H1 (cell line): ENCODE data around the gene NEU4. TPM values are rescaled to one million over a fixed set of nuclear protein-coding genes. Genes with fewer than 3 reads are reported as not detected.

Source experiments
- CTCF ChIA-PET: fragments of 300-600 bp; sonication (Branson Sonifier 250); formaldehyde crosslinking; loops from one replicate; lab custom pipeline; 2021; ENCODE audit not compliant: partially characterized antibody; lab: Charles Lee
- POLR2A ChIA-PET: fragments of 300-600 bp; sonication (Branson Sonifier 250); formaldehyde crosslinking; loops from one replicate; lab custom pipeline; 2021; ENCODE audit warnings: inconsistent platforms; ENCODE audit not compliant: partially characterized antibody; lab: Charles Lee
- DNase-seq, 2 experiments: peaks; one replicate each; pipeline versions ENCODE4 v3.0.0 to v3.0.0-alpha.2; 2010 to 2022; ENCODE audit warnings: low spot score in 2 of 2, low read depth in 1 of 2, mixed read lengths in 1 of 2
- FAIRE-seq: peaks from 2 replicates; lab custom pipeline; 2011; peaks lifted over from hg19 to GRCh38; lab: Jason Lieb, UNC
- H2AFZ ChIP-seq: 2 replicates; pipeline ENCODE4 v1.8.1; 2012; ENCODE audit warnings: low read length, inconsistent platforms
- H2AK5ac ChIP-seq: 2 replicates; pipeline ENCODE4 v1.6.1; 2013; ENCODE audit warnings: low read depth, low read length
- H2BK120ac ChIP-seq: replicated peaks from 2 replicates; pipeline ENCODE3; 2013; ENCODE audit warnings: low read depth, low read length, inconsistent platforms
- H2BK12ac ChIP-seq: 2 replicates; pipeline ENCODE4 v1.6.1; 2013; ENCODE audit warnings: low read depth, low read length
- H2BK15ac ChIP-seq: 2 replicates; pipeline ENCODE4 v1.6.1; 2013; ENCODE audit warnings: low read length
- H2BK20ac ChIP-seq: 2 replicates; pipeline ENCODE4 v1.6.1; 2013; ENCODE audit warnings: low read length
- H2BK5ac ChIP-seq: 2 replicates; pipeline ENCODE4 v1.6.1; 2013; ENCODE audit warnings: low read depth, low read length
- H3K14ac ChIP-seq: 2 replicates; pipeline ENCODE4 v1.6.1; 2013; ENCODE audit warnings: inconsistent platforms; ENCODE audit not compliant: insufficient read length
- H3K18ac ChIP-seq: 2 replicates; pipeline ENCODE4 v1.6.1; 2013; ENCODE audit warnings: low read length; ENCODE audit errors: extremely low read depth
- H3K23ac ChIP-seq: 2 replicates; pipeline ENCODE4 v1.6.1; 2013; ENCODE audit warnings: inconsistent platforms; ENCODE audit not compliant: insufficient read length
- H3K23me2 ChIP-seq: 2 replicates; pipeline ENCODE4 v1.6.1; 2013; ENCODE audit warnings: low read depth, low read length
- H3K27ac ChIP-seq: 2 replicates; pipeline ENCODE4 v1.6.1; 2011; ENCODE audit warnings: low read depth, low read length, inconsistent platforms
- H3K27me3 ChIP-seq, 4 experiments: replicated peaks in 1 of 4; 1 replicate in 1 of 4; 2 replicates in 3 of 4; pipeline versions ENCODE4 v1.6.1 to v1.8.1; 2011 to 2013; ENCODE audit warnings: low read length in 3 of 4, mild to moderate bottlenecking in 3 of 4, inconsistent platforms in 2 of 4, mixed read lengths in 2 of 4, moderate library complexity in 1 of 4; ENCODE audit not compliant: control insufficient read depth in 3 of 4, insufficient read depth in 3 of 4; ENCODE audit errors: extremely low read depth in 1 of 4
- H3K36me3 ChIP-seq, 4 experiments: 2 replicates each; pipeline versions ENCODE4 v1.6.1 to v1.8.1; 2011 to 2013; ENCODE audit warnings: mild to moderate bottlenecking in 4 of 4, low read length in 3 of 4, moderate library complexity in 2 of 4, control low read depth in 1 of 4, inconsistent platforms in 1 of 4; ENCODE audit not compliant: insufficient read depth in 4 of 4, control insufficient read depth in 2 of 4
- H3K4ac ChIP-seq: replicated peaks from 2 replicates; pipeline ENCODE3; 2013; ENCODE audit warnings: low read length, low read depth, mixed read lengths, inconsistent platforms; ENCODE audit not compliant: insufficient read length
- H3K4me1 ChIP-seq, 4 experiments: replicated peaks in 1 of 4; 1 replicate in 1 of 4; 2 replicates in 3 of 4; pipeline versions ENCODE4 v1.6.1 to v1.8.1; 2011 to 2013; ENCODE audit warnings: low read length in 3 of 4, inconsistent platforms in 2 of 4, mixed read lengths in 1 of 4; ENCODE audit not compliant: insufficient read depth in 4 of 4, control insufficient read depth in 3 of 4
- H3K4me2 ChIP-seq, 2 experiments: 2 replicates each; pipeline versions ENCODE4 v1.6.1 to v1.8.1; 2011 to 2013; ENCODE audit warnings: low read depth in 2 of 2, low read length in 2 of 2, control low read depth in 1 of 2, inconsistent platforms in 1 of 2, mild to moderate bottlenecking in 1 of 2; ENCODE audit not compliant: insufficient read depth in 1 of 2
- H3K4me3 ChIP-seq, 4 experiments: fragments of 200-600, 300-600 bp in 1 of 4; sonication (generic), shearing (Covaris generic), sonication (Bioruptor Twin) in 1 of 4; 2 replicates each; pipeline versions ENCODE4 v1.5.1 to v1.8.1; 2011 to 2016; ENCODE audit warnings: low read length in 4 of 4, low read depth in 3 of 4, control low read depth in 2 of 4, inconsistent platforms in 2 of 4, mild to moderate bottlenecking in 2 of 4, mixed read lengths in 1 of 4, moderate library complexity in 1 of 4; ENCODE audit not compliant: insufficient read depth in 2 of 4; ENCODE audit errors: extremely low read depth in 1 of 4
- H3K56ac ChIP-seq: replicated peaks from 2 replicates; pipeline ENCODE3; 2013; ENCODE audit warnings: low read depth, mild to moderate bottlenecking, mixed read lengths, low read length, inconsistent platforms; ENCODE audit not compliant: insufficient read length
- H3K79me1 ChIP-seq: 2 replicates; pipeline ENCODE4 v1.6.1; 2013; ENCODE audit warnings: low read depth, low read length, control low read depth
- H3K79me2 ChIP-seq, 2 experiments: 2 replicates each; pipeline versions ENCODE4 v1.6.1 to v1.8.1; 2012 to 2013; ENCODE audit warnings: low read length in 2 of 2, mild to moderate bottlenecking in 2 of 2, inconsistent platforms in 1 of 2; ENCODE audit not compliant: insufficient read depth in 2 of 2, control insufficient read depth in 1 of 2
- H3K9ac ChIP-seq, 4 experiments: replicated peaks in 1 of 4; 1 replicate in 1 of 4; 2 replicates in 3 of 4; pipeline versions ENCODE4 v1.6.1 to v1.8.1; 2011 to 2013; ENCODE audit warnings: low read depth in 3 of 4, low read length in 3 of 4, control low read depth in 2 of 4, mild to moderate bottlenecking in 2 of 4, moderate library complexity in 2 of 4, inconsistent platforms in 1 of 4; ENCODE audit errors: extremely low read depth in 1 of 4
- H3K9me3 ChIP-seq, 2 experiments: 2 replicates each; pipeline versions ENCODE4 v1.6.1 to v1.8.1; 2012 to 2013; ENCODE audit warnings: mild to moderate bottlenecking in 2 of 2, moderate library complexity in 2 of 2, control low read depth in 1 of 2, inconsistent platforms in 1 of 2, low read depth in 1 of 2, low read length in 1 of 2, mixed read lengths in 1 of 2; ENCODE audit not compliant: insufficient read depth in 2 of 2
- H4K20me1 ChIP-seq, 2 experiments: replicated peaks in 1 of 2; 2 replicates each; pipeline versions ENCODE3 to v1.8.1; 2011 to 2013; ENCODE audit warnings: inconsistent platforms in 2 of 2, low read length in 2 of 2, mild to moderate bottlenecking in 1 of 2; ENCODE audit not compliant: insufficient read depth in 2 of 2, control insufficient read depth in 1 of 2
- H4K5ac ChIP-seq: 2 replicates; pipeline ENCODE4 v1.6.1; 2013; ENCODE audit warnings: low read length, low read depth, mixed read lengths, inconsistent platforms; ENCODE audit not compliant: insufficient read length
- H4K8ac ChIP-seq: 2 replicates; pipeline ENCODE4 v1.8.0; 2013; ENCODE audit warnings: mild to moderate bottlenecking, moderate library complexity, low read length, inconsistent platforms; ENCODE audit not compliant: insufficient read depth; ENCODE audit errors: extremely low read depth
- H4K91ac ChIP-seq: replicated peaks from 2 replicates; pipeline ENCODE3; 2013; ENCODE audit warnings: low read length, mixed read lengths, inconsistent platforms; ENCODE audit not compliant: insufficient read length
- KDM5A ChIP-seq: fragments of 200-600 bp; IDR thresholded peaks from 2 replicates; pipeline ENCODE4 v1.7.1; 2012; ENCODE audit warnings: mild to moderate bottlenecking, low read length, inconsistent platforms, mixed read lengths
- TAF7 ChIP-seq: optimal IDR thresholded peaks from 2 replicates; pipeline ENCODE3; 2011; ENCODE audit warnings: low read depth, mild to moderate bottlenecking, inconsistent platforms, low read length, moderate library complexity, borderline replicate concordance
- WGBS, 2 experiments: shearing (Covaris generic) in 1 of 2; methylation state at CpG; one replicate each; pipeline versions ENCODE4 v1.1.6 to v1.1.7; 2013 to 2015; ENCODE audit warnings: low lambda C conversion rate in 2 of 2, mixed read lengths in 2 of 2, inconsistent platforms in 1 of 2, low coverage in 1 of 2, missing lambda C conversion rate in 1 of 2; ENCODE audit not compliant: insufficient replicate concordance in 2 of 2, insufficient coverage in 1 of 2, insufficient read length in 1 of 2; ENCODE audit errors: extremely low coverage in 1 of 2, missing lambda C conversion rate in 1 of 2; 5-methylcytosine and 5-hydroxymethylcytosine counted together
- polyA plus RNA-seq, 7 experiments: library from polyadenylated mRNA; depleted of rRNA in 3 of 7; stranded (reverse) in 5 of 7; unstranded in 2 of 7; fragments of >200 nt in 5 of 7; fragments of 200-250 nt in 2 of 7; gene quantifications; 1 replicate in 5 of 7; 2 replicates in 1 of 7; 4 replicates in 1 of 7; pipeline versions ENCODE4 v1.2.1 to v1.2.3, GENCODE V29; 2011 to 2013; ENCODE audit warnings: missing spikeins in 2 of 7, mixed read lengths in 2 of 7
- total RNA-seq: library from RNA; stranded (reverse); fragmentation: NEBNext Ultra II Directional; extraction: Animal tissue kit (Norgen Biotek cat#: 25700); gene quantifications from 2 replicates; pipeline ENCODE4 v1.2.1, GENCODE V29; 2021
- TF ChIP-seq, protein P1 (sequence below): IDR thresholded peaks from 2 replicates; pipeline ENCODE4 v1.6.1; 2012; ENCODE audit warnings: low read length, inconsistent platforms

The NEU4 gene
- total and polyA plus RNA-seq, 2 of the 8 experiments (the other 6 are each of a cell fraction or from before 2014, with no cell fraction given) = 0.32 to 0.50 TPM

DNA sequence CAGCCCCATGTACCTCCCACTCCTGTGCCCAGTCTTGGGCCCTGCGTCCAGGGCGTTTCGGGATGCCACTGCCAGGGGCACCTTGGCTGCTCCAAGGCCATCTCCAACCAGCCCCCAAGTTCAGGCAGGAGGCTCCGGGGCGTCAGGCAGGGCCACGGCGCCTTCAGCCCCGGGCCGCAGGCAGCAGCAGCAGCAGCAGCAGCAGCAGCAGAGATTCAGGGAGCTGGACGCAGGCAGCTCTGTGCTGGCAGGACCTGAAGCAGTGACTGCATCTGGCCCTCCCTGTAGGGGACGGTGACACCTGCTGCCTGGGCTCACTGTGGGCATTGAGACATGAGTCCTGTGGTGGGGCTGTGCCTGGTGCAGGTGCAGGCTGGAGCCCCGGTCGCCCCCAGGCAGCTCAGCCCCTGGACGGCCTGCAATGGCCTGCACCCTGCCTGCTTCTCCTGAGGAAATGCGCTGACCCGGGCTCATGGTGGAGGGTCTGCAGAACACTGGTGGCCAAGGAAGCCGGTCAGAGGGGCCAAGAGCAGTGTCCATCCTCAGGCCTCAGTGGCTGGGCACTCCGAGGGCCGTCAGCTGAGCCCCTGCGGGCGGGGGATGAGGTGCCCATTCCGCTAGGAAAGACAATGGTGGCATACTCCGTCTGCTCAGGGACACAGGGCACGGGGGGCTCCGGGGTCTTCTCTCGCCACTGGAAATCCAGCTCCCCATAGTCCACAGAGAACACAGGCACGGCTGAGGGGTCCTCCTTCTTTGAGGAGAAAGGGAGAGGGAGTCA, 41.7 kb downstream of the NEU4 start:
- no peak overlapping the region for H3K9ac ChIP-seq
- H3K27me3 ChIP-seq = no peaks in the 10 kb centered on the region
- H4K5ac ChIP-seq = no peak overlapping the region
- no peaks in the 10 kb centered on the region for H3K9me3 ChIP-seq
- H3K18ac ChIP-seq = no peak overlapping the region
- no peaks in the 10 kb centered on the region for H3K23me2 ChIP-seq
- WGBS, 2 experiments = 88% methylated on average over 23 of the region's 27 CpGs; no CpG with 5 or more reads in 1 of the 2 experiments
- no peak overlapping the region for H2BK15ac ChIP-seq
- DNase-seq = peak in 1 of 2 experiments; percentile 44
- H2AK5ac ChIP-seq = no peak overlapping the region
- no peak overlapping the region for H3K27ac ChIP-seq
- H3K4me1 ChIP-seq = no peaks in the 10 kb centered on the region
- ChIA-PET POLR2A (interaction anchor here (0.9 kb wide), 1 partner anchor 144 kb away, joined by 3 read pairs; no protein-coding TSS in a partner anchor), CTCF (interaction anchor here (0.7 kb wide), 1 partner anchor 28 kb away, joined by 4 read pairs; no protein-coding TSS in a partner anchor)
- H4K20me1 ChIP-seq = no peaks in the 10 kb centered on the region
- peak overlapping the region; percentile 54 for H4K91ac ChIP-seq
- H3K4me3 ChIP-seq = no peak overlapping the region
- no peak overlapping the region for H3K14ac ChIP-seq
- H2BK5ac ChIP-seq = no peak overlapping the region
- H2BK120ac ChIP-seq = no peak overlapping the region
- no peak overlapping the region for H2AFZ ChIP-seq
- H3K56ac ChIP-seq = no peak overlapping the region
- no peaks in the 10 kb centered on the region for H3K79me1 ChIP-seq
- 0 out of 2 replicates have a peak overlapping the region, but pooled peaks have one; percentile 3 for H2BK12ac ChIP-seq
- peak overlapping the region; percentile 51; the same call in 1 of the 2 replicates for H4K8ac ChIP-seq
- FAIRE-seq = no peak
- no peak overlapping the region for H3K23ac ChIP-seq
- no peaks in the 10 kb centered on the region for H3K36me3 ChIP-seq
- no peak overlapping the region for H3K4me2 ChIP-seq
- TF ChIP-seq TAF7 (no peak), KDM5A (no peak)
- TF ChIP-seq, protein P1, sequence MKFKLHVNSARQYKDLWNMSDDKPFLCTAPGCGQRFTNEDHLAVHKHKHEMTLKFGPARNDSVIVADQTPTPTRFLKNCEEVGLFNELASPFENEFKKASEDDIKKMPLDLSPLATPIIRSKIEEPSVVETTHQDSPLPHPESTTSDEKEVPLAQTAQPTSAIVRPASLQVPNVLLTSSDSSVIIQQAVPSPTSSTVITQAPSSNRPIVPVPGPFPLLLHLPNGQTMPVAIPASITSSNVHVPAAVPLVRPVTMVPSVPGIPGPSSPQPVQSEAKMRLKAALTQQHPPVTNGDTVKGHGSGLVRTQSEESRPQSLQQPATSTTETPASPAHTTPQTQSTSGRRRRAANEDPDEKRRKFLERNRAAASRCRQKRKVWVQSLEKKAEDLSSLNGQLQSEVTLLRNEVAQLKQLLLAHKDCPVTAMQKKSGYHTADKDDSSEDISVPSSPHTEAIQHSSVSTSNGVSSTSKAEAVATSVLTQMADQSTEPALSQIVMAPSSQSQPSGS = no peak
- TF ChIP-seq, all 59 proteins: peak for 0
- Histone ChIP-seq H3K79me2 (no peaks in the 10 kb centered on the region), H2BK20ac (no peak overlapping the region), H3K4ac (no peak overlapping the region)
